Measurements from ENCODE around the gene PRPF40A.

The PRPF40A gene

GRCh38 chr2:152718076-152718908 lies 1.0 kb upstream of the PRPF40A start, which contains the start of gene ARL6IP6 (continued):
- TF ChIP-seq ZNF362 (tag by site-specific recombination; IDR thresholded peaks at IDR 0.05) (no peak), SALL2 (tag by site-specific recombination; IDR thresholded peaks at IDR 0.05; ENCODE audit: borderline replicate concordance) (no peak), ZNF175 (tag by site-specific recombination; IDR thresholded peaks at IDR 0.05) (no peak), ZNF843 (tag by site-specific recombination; IDR thresholded peaks at IDR 0.05) (peak; percentile 49; the same call in 1 of the 2 replicates), ZNF530 (tag by site-specific recombination; IDR thresholded peaks at IDR 0.05; ENCODE audit: low read depth) (no peak), ZNF398 (tag by site-specific recombination; IDR thresholded peaks at IDR 0.05) (no peak), ZNF350 (tag by site-specific recombination; IDR thresholded peaks at IDR 0.05) (no peak), ZNF704 (tag by site-specific recombination; IDR thresholded peaks at IDR 0.05) (no peak), ZNF514 (tag by site-specific recombination; IDR thresholded peaks at IDR 0.05) (no peak), ZNF776 (tag by site-specific recombination; IDR thresholded peaks at IDR 0.05; ENCODE audit: borderline replicate concordance) (no peak), SP7 (tag by site-specific recombination; IDR thresholded peaks at IDR 0.05) (peak; percentile 84), ZNF202 (tag by site-specific recombination; IDR thresholded peaks at IDR 0.05; ENCODE audit: borderline replicate concordance) (no peak), GLI4 (tag by site-specific recombination; IDR thresholded peaks at IDR 0.05) (0 out of 2 replicates have a peak, but pooled peaks have one; percentile 60), ZBTB6 (tag by site-specific recombination; IDR thresholded peaks at IDR 0.05) (no peak), ZSCAN4 (tag by site-specific recombination; IDR thresholded peaks at IDR 0.05) (no peak; the same call in 1 of the 2 replicates), ZFP3 (tag by site-specific recombination; IDR thresholded peaks at IDR 0.05; ENCODE audit: low read depth) (no peak), ZNF140 (tag by site-specific recombination; IDR thresholded peaks at IDR 0.05) (no peak; the same call in 1 of the 2 replicates), EGR2 (tag by site-specific recombination; IDR thresholded peaks at IDR 0.05; ENCODE audit: low read depth) (peak; percentile 87), ZNF561 (tag by site-specific recombination; IDR thresholded peaks at IDR 0.05; ENCODE audit: borderline replicate concordance) (peak; percentile 17; the same call in 1 of the 2 replicates), ZNF76 (tag by site-specific recombination; IDR thresholded peaks at IDR 0.05; ENCODE audit: borderline replicate concordance, low read depth) (peak; percentile 48; the same call in 1 of the 2 replicates), ZNF2 (tag by site-specific recombination; IDR thresholded peaks at IDR 0.05) (peak; percentile 72; the same call in 1 of the 2 replicates), ZNF311 (tag by site-specific recombination; IDR thresholded peaks at IDR 0.05; ENCODE audit: borderline replicate concordance) (no peak), ZNF121 (tag by site-specific recombination; IDR thresholded peaks at IDR 0.05) (no peak), ZSCAN23 (tag by site-specific recombination; IDR thresholded peaks at IDR 0.05) (peak; percentile 90), ZNF571 (tag by site-specific recombination; IDR thresholded peaks at IDR 0.05) (no peak), WT1 (tag by site-specific recombination; IDR thresholded peaks at IDR 0.05) (0 out of 2 replicates have a peak, but pooled peaks have one; percentile 20), GLI2 (tag by site-specific recombination; IDR thresholded peaks at IDR 0.05; ENCODE audit: borderline replicate concordance, low read depth) (no peak), ZNF473 (tag by site-specific recombination; IDR thresholded peaks at IDR 0.05) (no peak), ZNF10 (tag by site-specific recombination; IDR thresholded peaks at IDR 0.05) (no peak), SCRT1 (tag by site-specific recombination; IDR thresholded peaks at IDR 0.05; ENCODE audit: borderline replicate concordance) (peak; percentile 54; the same call in 1 of the 2 replicates), ZNF157 (tag by site-specific recombination; IDR thresholded peaks at IDR 0.05) (no peak), ZNF664 (tag by site-specific recombination; IDR thresholded peaks at IDR 0.05) (no peak), ZNF48 (tag by site-specific recombination; IDR thresholded peaks at IDR 0.05) (no peak), ZNF560 (tag by site-specific recombination; IDR thresholded peaks at IDR 0.05; ENCODE audit: borderline replicate concordance) (no peak), ZNF169 (tag by site-specific recombination; IDR thresholded peaks at IDR 0.05) (no peak)
